Measurements from ENCODE around the gene PLOD3. TPM values are rescaled to one million over a fixed set of nuclear protein-coding genes. Genes with fewer than 3 reads are reported as not detected.

Gene PLOD3
- total and polyA plus RNA-seq, 2 of the 8 experiments (the other 6 are each of a cell fraction or from before 2014, with no cell fraction given) = 28.4 to 47.2 TPM

GRCh38 chr7:101162551-101163278 is 54.7 kb downstream of the PLOD3 start (continued):
- no peak for TF ChIP-seq CHD7 (IDR thresholded peaks at IDR 0.05; ENCODE audit: insufficient replicate concordance, low read length)
- no peak for TF ChIP-seq SIRT6 (IDR thresholded peaks at IDR 0.05; ENCODE audit: low read length)
- no peak for TF ChIP-seq POU5F1 (IDR thresholded peaks at IDR 0.05; ENCODE audit: low read depth, low read length)
- TF ChIP-seq CHD2 (IDR thresholded peaks at IDR 0.05; ENCODE audit: low read length) = no peak
- TF ChIP-seq NANOG (IDR thresholded peaks at IDR 0.05; ENCODE audit: insufficient read depth, low read depth, low read length, poor library complexity, severe bottlenecking) = no peak
- no peak for TF ChIP-seq SAP30 (IDR thresholded peaks at IDR 0.05; ENCODE audit: insufficient read depth, insufficient replicate concordance, low read length)
- TF ChIP-seq TAF7 (optimal IDR thresholded peaks at IDR 0.05; ENCODE audit: borderline replicate concordance, low read depth, low read length) = no peak
- TF ChIP-seq MAX (IDR thresholded peaks at IDR 0.05) = peak; percentile 93
- TF ChIP-seq SUZ12 (IDR thresholded peaks at IDR 0.05; ENCODE audit: low read length) = peak; percentile 16; the same call in 1 of the 2 replicates
- TF ChIP-seq SIN3A (conservative IDR thresholded peaks at IDR 0.05 in 1 of 2, IDR thresholded peaks at IDR 0.05 in 1 of 2; ENCODE audit: low read depth in 1 of 2, low read length in 2 of 2) = no peak
